Stimulated activated naive B cell treated with anti-CD40 and anti-IgM and Interleukin-4, amounts not matched to agents 10 μg/mL and 1 μg/mL and 100 μg/mL, for 72 hours (primary cell): Measurements from ENCODE around the gene ZNG1A.
"Not testable (repeated sequence)": the region's sequence is repeated elsewhere in the genome, so short reads cannot be mapped to it uniquely, and the experiment has no call there.

ENCODE experiments used
- ATAC-seq, 2 donors: fragments of 150-1000 bp; cut with Tn5 transposase; replicated peaks; 2 replicates each; pipeline ENCODE4 v1.10.0; 2021; ENCODE audit warnings: moderate library complexity in 1 of 2
- DNase-seq: peaks from one replicate; pipeline ENCODE4 v3.0.0; 2021
- H3K27ac Mint-ChIP-seq: one replicate; pipeline ENCODE4 v1.8.0; 2022; ENCODE audit warnings: mild to moderate bottlenecking, mixed read lengths
- H3K27me3 Mint-ChIP-seq, 2 donors: one replicate each; pipeline ENCODE4 v1.8.0; 2022; ENCODE audit warnings: mixed read lengths in 2 of 2
- H3K36me3 Mint-ChIP-seq, 2 donors: one replicate each; pipeline ENCODE4 v1.8.0; 2022; ENCODE audit warnings: mixed read lengths in 2 of 2, mild to moderate bottlenecking in 1 of 2
- H3K4me1 Mint-ChIP-seq, 2 donors: one replicate each; pipeline ENCODE4 v1.8.0; 2022; ENCODE audit warnings: mixed read lengths in 2 of 2, mild to moderate bottlenecking in 1 of 2
- H3K4me3 Mint-ChIP-seq, 2 donors: one replicate each; pipeline ENCODE4 v1.8.0; 2022; ENCODE audit warnings: mild to moderate bottlenecking in 2 of 2, mixed read lengths in 2 of 2, moderate library complexity in 1 of 2
- H3K9me3 Mint-ChIP-seq, 2 donors: one replicate each; pipeline ENCODE4 v1.8.0; 2022; ENCODE audit warnings: mixed read lengths in 2 of 2, mild to moderate bottlenecking in 1 of 2

The ZNG1A gene

DNA sequence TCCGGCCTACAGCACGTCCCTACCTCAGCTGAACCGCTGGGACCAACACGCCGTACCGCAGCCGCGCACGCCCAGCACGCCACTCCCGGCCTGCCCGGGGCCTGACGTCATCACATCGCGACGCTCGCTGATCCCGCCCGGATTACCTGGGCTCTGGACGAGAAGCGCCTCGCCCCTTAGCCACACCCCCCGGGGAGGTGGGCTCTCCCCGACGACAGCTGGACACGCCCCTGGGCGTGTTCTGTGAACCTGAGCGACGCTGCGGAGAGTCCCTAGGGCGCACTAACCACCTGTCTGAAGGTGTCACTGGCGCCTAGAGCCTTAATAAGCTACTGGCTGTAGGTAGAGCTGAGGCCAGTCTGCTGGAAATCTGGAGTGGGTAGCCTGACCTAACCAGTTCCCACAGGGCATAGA, at the start of gene ZNG1A:
Gene ZNG1A (minus strand): TSS at position 87 of the 414 bp plus-strand sequence. CDS start 87 bp downstream, outside the sequence.
- not testable (repeated sequence) for H3K36me3 Mint-ChIP-seq, H3K4me1 Mint-ChIP-seq, DNase-seq, ATAC-seq, H3K27me3 Mint-ChIP-seq, H3K9me3 Mint-ChIP-seq
- H3K27ac Mint-ChIP-seq: peak within 1 kb of the TSS; percentile 93
- peak within 1 kb of the TSS; percentile 80 to 81 for H3K4me3 Mint-ChIP-seq

DNA sequence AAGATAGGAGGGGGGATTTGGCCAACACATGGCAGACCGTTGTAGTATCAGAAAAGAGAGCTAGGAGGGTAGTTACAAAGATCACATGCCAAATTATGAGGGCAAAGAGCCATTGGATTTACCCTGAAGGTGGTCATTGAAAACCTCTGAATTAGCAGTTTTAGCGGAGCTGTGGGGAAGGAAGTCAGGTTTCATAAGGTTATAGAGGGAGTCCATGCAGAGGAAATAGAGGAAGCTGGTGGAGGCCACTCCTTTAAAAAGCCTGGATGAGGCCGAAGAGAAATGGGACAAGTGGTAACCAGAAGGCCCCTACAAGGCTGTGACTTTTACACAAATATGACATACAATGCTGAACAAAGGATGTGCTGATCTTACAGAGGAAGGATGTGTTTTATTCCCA, 49.0 kb upstream of the ZNG1A start:
- Mint-ChIP-seq H3K27me3 (no peaks in the 10 kb centered on the region), H3K27ac (peak overlapping the region; percentile 11), H3K9me3 (no peaks in the 10 kb centered on the region), H3K4me3 (no peak overlapping the region), H3K36me3 (peaks cover 0 to 10% of the 10 kb centered on the region in 2 donors), H3K4me1 (peaks cover 4 to 16% of the 10 kb centered on the region in 2 donors)
- DNase-seq (no peak), ATAC-seq (no peak)

DNA sequence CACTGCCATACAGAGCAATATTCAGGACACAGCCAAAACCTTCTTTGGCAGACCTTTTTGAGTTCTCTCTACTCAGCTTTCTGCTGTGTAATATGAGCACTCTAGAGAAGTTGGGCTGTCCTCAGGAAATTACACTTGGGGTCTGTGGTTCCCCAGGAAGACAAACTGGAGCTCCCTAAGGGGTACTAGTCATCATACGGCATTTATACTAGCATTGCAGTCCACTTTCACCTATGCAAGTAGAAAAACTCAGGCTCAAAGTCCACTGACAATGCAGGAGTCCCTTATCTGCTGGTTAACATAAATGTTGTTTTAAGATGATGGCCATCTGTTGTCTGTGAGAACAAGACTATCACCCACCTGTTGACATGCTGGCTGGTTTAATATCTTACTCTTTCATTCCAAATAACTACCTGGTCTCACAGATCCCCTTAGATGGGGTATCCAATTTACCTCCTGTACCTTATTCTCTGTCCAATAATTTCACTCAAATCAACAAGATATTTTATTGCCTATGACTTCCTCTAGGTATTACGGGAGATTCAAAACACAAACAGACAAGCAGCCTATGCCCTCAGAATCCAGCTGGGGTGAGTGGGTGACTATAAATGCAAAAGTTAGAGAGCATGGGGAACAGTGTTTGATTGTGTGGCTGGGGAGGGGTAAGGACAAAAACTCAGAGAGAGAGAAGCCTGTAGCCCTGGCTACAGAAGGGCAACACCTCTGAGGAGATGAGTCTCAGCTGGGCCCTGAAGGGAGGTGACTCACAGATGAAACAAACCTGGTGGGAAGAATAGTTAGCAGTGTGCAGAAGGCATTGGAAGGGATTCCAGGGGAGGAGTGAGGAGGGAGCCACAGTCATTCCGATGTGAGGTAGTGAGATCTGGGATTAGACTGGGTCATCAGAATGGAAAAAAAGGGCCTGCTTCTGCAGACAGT, 46.0 kb upstream of the ZNG1A start:
- Mint-ChIP-seq H3K36me3 (peaks cover 0 to 10% of the 10 kb centered on the region in 2 donors), H3K27ac (no peak overlapping the region), H3K4me1 (peaks cover 21 to 25% of the 10 kb centered on the region in 2 donors), H3K27me3 (no peaks in the 10 kb centered on the region), H3K9me3 (no peaks in the 10 kb centered on the region), H3K4me3 (peak overlapping the region in 1 of 2 donors; percentile 68)
- DNase-seq: no peak
- peak; percentile 84 to 87 for ATAC-seq

DNA sequence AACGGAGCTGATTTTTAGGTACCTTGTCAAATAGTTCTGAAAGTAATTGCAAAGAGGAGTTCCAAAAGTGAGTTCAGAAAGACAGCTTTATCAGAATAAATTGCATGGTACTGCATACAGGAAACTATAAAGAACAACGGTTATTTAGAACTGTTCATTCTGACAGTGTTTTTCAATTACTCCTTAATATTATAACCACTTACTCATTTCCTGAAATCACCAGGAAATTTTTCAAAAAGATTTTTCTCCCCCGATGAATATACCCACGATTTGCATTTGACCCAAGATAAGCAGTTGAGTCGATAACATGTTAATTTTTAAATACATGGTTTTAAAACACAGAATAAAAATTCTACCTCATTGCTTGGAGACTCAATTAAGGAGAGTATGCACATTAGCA, 45.2 kb upstream of the ZNG1A start:
- Mint-ChIP-seq H3K9me3 (no peaks in the 10 kb centered on the region), H3K27ac (no peak overlapping the region), H3K4me3 (peak overlapping the region in 1 of 2 donors; percentile 68), H3K36me3 (peaks cover 0 to 8% of the 10 kb centered on the region in 2 donors), H3K4me1 (peaks cover 24 to 26% of the 10 kb centered on the region in 2 donors), H3K27me3 (no peaks in the 10 kb centered on the region)
- ATAC-seq (peak in 1 of 2 donors; percentile 3), DNase-seq (no peak)

DNA sequence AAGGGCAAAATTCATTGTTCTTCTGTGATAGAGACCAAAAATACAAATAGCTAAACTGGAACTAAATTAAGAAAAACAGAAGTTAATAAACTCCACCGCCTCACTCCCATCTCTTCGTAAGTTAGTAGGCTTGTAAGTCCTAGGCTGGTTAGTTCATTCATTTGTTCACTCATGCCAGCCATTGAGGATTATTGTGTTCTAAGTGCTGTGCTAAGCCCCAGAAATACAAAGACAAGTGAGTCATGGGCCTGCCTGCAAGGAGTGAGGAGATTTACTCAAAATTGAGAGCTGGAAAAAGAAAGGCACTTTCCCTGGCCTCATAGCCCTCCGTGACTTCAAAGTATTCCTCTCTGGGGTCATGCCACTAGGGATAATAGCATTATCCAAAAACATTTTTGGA, 44.3 kb upstream of the ZNG1A start:
- Mint-ChIP-seq H3K27ac (peak overlapping the region; percentile 31), H3K4me3 (peak overlapping the region; percentile 54 to 55), H3K4me1 (peaks cover 24 to 26% of the 10 kb centered on the region in 2 donors), H3K27me3 (no peaks in the 10 kb centered on the region), H3K36me3 (peaks cover 0 to 7% of the 10 kb centered on the region in 2 donors), H3K9me3 (no peaks in the 10 kb centered on the region)
- ATAC-seq: no peak
- DNase-seq: no peak

DNA sequence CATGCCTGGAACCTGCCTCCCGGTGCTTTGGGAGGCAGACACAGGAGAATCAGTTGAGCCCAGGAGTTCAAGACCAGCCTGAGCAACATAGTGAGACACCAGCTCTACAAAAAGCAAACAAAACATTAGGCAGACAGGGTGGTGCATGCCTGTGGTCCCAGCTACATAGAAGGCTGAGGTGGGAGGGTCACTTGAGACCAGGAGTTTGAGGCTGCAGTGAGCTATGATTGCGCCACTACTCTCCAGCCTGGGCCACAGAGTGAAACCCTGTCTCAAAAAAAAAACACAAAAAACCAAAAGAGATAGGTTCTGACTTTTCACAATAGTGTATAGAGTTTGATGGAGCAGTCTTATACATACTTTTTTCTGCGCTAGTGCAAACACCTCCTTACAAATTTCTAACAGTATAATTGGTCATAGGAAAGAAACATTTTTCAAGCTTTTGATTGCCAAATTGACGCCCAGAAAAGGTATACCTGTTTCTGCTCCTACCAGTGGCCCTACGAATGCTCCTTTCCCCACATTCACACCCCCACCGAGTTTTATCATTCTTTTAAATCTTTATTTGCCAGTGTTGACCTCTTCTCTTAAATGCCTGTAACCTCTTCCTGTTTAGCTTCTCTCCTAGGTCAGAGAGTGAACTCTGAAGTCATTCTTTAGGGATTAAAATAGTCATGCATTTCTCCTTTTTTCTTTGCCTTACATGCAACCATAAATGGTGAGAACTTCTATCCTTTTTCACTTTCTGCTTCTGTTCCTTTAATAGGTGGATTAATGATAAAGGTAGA, 43.3 kb upstream of the ZNG1A start:
- DNase-seq (no peak), ATAC-seq (peak in 1 of 2 donors; percentile 10)
- H3K4me3 Mint-ChIP-seq: peak overlapping the region; percentile 54 to 55
- peaks cover 21 to 31% of the 10 kb centered on the region in 2 donors for H3K4me1 Mint-ChIP-seq
- peaks cover 0 to 1% of the 10 kb centered on the region in 2 donors for H3K36me3 Mint-ChIP-seq
- peak overlapping the region; percentile 31 for H3K27ac Mint-ChIP-seq
- no peaks in the 10 kb centered on the region for H3K9me3 Mint-ChIP-seq
- H3K27me3 Mint-ChIP-seq: no peaks in the 10 kb centered on the region

DNA sequence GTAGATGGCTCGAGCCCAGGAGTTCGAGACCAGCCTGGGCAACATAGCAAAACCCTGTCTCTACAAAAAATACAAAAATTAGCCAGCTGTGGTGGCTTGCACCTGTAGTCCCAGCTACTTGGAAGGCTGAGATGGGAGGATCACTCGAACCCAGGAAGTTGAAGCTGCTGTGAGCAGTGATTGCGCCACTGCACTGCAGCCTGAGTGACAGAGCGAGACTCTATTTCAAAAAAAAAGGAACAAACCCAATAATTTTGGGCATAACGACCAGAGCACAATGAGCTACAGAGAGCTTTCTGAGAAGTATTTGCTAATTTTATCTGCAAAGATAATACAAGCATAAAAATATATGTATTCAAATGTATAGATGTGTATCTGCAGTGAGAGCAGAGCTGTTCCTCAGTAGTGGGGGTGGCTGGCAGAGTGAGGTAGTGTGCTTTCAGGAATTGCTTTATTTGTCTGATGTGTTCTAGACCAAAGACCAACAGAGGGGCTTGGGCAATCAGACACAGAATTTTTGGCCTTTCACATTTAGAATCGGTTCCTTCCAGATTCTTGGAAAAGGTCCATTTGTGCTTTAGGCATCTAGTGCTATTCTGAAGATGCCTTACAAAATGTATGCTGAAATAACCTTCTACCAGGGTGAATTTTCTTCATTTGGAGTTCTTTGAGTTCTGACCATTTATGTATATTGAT, 41.0 kb upstream of the ZNG1A start:
- H3K4me1 Mint-ChIP-seq: peaks cover 33 to 46% of the 10 kb centered on the region in 2 donors
- H3K4me3 Mint-ChIP-seq: no peak overlapping the region
- no peaks in the 10 kb centered on the region for H3K27me3 Mint-ChIP-seq
- no peak for ATAC-seq
- no peaks in the 10 kb centered on the region for H3K9me3 Mint-ChIP-seq
- peaks cover 0 to 3% of the 10 kb centered on the region in 2 donors for H3K36me3 Mint-ChIP-seq
- H3K27ac Mint-ChIP-seq: no peak overlapping the region
- DNase-seq: no peak

DNA sequence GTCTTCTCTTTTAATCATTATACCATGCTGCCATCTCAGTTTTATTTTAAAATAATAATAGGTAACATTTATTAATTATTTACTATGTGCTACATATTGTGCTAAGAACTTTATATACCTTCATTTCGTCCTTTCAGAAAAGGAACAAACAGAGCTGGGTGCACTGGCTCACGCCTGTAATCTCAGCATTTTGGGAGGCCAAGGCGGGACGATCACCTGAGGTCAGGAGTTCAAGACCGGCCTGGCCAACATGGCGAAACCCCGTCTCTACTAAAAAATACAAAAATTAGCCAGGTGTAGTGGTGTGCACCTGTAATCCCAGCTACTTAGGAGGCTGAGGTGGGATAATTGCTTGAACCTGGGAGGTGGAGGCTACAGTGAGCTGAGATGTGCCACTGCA, 40.2 kb upstream of the ZNG1A start:
- ATAC-seq, H3K4me3 Mint-ChIP-seq, H3K36me3 Mint-ChIP-seq, DNase-seq, H3K9me3 Mint-ChIP-seq, H3K27ac Mint-ChIP-seq, H3K27me3 Mint-ChIP-seq: not testable (repeated sequence)
- H3K4me1 Mint-ChIP-seq: peaks cover 28 to 46% of the 10 kb centered on the region in 2 donors

DNA sequence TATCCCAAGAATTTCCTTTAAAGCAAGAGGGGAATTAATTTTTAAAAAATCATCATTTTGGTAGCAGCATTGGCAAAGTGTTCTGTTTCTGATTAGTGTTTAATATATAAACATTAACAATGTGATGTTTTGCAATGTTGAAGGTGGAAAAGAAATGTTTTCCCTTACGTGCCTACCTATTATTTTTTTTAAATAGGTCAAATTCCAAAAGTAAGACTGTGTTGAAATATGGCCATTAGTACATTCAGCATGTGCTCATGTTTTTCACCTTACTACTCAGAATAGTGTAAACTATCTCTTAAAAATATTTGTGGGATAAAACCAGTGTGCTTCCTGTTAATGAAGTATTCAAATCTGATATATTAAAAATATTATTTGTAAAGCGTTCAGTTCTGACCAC, 39.1 kb upstream of the ZNG1A start:
- no peak overlapping the region for H3K27ac Mint-ChIP-seq
- no peaks in the 10 kb centered on the region for H3K27me3 Mint-ChIP-seq
- DNase-seq (no peak), ATAC-seq (no peak)
- H3K36me3 Mint-ChIP-seq: peaks cover 0 to 3% of the 10 kb centered on the region in 2 donors
- no peak overlapping the region for H3K4me3 Mint-ChIP-seq
- peaks cover 25 to 43% of the 10 kb centered on the region in 2 donors for H3K4me1 Mint-ChIP-seq
- H3K9me3 Mint-ChIP-seq: no peaks in the 10 kb centered on the region

DNA sequence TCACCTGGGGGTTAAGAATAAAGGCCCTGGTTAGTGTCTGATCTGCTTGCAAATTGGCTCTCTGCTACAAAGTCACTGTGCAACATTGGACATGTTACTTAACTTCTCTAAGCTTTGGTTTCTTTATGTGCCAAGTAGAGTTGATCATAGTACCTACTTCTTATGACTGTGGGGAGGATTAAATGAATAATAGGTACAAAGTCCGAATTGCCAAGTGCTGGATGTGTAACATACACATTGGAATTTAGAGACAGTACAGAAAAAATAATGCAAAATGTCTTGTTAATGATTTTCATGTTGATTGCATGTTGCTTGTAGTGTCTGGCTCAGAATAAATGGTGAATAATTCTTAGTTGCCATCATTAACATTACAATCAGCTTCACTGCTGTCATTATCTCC, 38.0 kb upstream of the ZNG1A start:
- no peak for ATAC-seq
- Mint-ChIP-seq H3K9me3 (no peaks in the 10 kb centered on the region), H3K27ac (no peak overlapping the region), H3K27me3 (no peaks in the 10 kb centered on the region), H3K4me3 (peak overlapping the region in 1 of 2 donors; percentile 15), H3K36me3 (peaks cover 0 to 3% of the 10 kb centered on the region in 2 donors), H3K4me1 (peaks cover 17 to 32% of the 10 kb centered on the region in 2 donors)
- no peak for DNase-seq

DNA sequence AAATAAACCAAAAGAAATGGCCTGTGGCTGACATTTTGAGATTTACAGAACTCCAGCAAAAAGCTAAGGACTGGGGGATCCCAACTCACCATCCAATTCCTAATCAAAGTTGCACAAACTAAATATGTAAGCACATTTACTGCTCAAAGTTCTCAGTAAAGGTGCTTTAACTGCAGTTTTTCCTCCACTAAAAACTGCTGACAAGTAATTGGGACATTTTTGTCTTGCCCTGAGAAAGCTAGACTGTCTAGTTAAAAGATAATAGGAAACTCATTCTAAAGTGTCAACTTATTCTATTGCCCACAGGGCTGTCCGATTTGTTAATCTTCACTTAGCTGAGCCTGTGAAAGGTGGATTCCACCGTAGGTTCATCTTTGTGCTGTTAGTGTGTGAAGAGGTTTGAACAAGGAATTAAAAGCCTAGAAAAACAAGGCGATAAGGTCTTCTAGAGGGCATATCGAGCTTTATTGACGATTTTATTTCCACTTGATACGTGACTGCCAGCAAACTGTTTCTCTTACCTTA, 36.8 kb upstream of the ZNG1A start:
- Mint-ChIP-seq H3K4me3 (peak overlapping the region; percentile 86 to 89), H3K9me3 (no peaks in the 10 kb centered on the region), H3K4me1 (peaks cover 15 to 31% of the 10 kb centered on the region in 2 donors), H3K27me3 (no peaks in the 10 kb centered on the region), H3K27ac (peak overlapping the region; percentile 82), H3K36me3 (peaks cover 0 to 3% of the 10 kb centered on the region in 2 donors)
- ATAC-seq: no peak
- DNase-seq: no peak

DNA sequence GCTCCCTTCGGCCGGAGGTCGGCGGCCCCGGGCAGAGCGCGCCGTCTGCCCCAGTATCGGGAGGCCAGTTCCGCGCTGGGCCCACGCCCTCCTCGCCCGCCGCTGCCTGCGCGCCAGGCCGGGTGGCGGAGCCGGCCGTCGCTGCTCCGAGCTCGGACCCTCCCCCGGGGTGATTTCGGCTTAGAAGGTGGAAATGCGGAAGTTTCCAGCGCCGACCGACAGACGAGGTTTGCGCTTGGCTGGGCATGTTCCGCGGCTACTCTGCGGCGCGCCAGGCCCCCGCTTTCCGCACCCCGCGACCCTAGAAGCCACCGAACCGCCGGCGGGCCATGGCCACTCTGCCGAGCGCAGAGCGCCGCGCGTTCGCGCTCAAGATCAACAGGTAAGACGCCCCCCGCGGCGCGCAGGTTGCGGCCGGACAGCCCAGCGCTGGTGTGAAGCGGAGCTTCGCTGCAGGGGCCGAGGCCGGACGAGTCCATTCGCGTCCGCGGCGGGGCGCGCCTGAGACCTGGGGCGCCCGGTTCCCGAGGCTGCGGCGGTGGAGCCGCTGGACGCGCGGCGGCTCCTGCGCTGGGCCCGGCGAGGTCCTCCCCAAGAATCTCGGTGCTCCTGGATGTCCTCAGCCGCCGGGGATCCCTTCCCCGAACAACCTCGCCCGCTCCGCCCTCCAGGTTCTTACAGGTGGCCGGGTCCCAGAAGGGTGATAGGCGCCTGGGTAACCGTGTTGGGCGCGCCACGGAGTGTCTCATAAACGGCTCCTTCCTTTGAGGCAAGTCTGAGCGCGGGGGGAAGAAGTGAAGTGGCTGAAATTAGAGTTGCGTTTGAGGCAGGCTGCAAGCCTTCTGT, 36.0 kb upstream of the ZNG1A start, which contains the start of gene DOCK8:
Gene DOCK8 (plus strand): TSS at position 218 of the 846 bp plus-strand sequence. CDS start 112 bp downstream, at position 330.
- peak within 1 kb of the TSS; percentile 94 for H3K27ac Mint-ChIP-seq
- no peaks in the 10 kb centered on the region for H3K27me3 Mint-ChIP-seq
- DNase-seq (peak; percentile 77), ATAC-seq (peak; percentile 86 to 87)
- H3K9me3 Mint-ChIP-seq: no peaks in the 10 kb centered on the region
- H3K36me3 Mint-ChIP-seq: peaks cover 0 to 3% of the 10 kb centered on the region in 2 donors
- H3K4me1 Mint-ChIP-seq: peaks cover 15 to 25% of the 10 kb centered on the region in 2 donors
- H3K4me3 Mint-ChIP-seq: peak within 1 kb of the TSS; percentile 87 to 89

DNA sequence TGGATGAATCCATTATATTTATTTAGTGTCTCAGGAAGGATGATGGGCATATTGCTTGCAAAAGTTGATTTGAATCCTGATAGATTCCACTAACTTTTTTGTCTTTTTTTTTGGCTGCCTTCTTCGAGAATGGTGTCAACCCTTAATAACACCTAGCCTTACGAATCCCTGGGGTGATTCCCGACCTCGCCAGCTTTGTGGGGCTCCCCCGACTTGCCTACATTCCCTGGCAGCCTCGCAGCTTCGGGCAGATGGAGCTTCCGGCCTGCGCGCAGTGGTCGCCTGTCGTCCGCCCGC, 35.4 kb upstream of the ZNG1A start:
- Mint-ChIP-seq H3K27ac (no peak overlapping the region), H3K4me3 (peak overlapping the region; percentile 87 to 89), H3K36me3 (peaks cover 0 to 3% of the 10 kb centered on the region in 2 donors), H3K4me1 (peaks cover 14 to 20% of the 10 kb centered on the region in 2 donors), H3K27me3 (no peaks in the 10 kb centered on the region), H3K9me3 (no peaks in the 10 kb centered on the region)
- ATAC-seq (no peak), DNase-seq (no peak)
